ENCODE measurements around the gene USP36.
A peak's percentile ranks its signal among the peaks of the same experiment; 100 is the strongest.
"Not testable (repeated sequence)": the region's sequence is repeated elsewhere in the genome, so short reads cannot be mapped to it uniquely, and the experiment has no call there.

The USP36 gene

GRCh38 chr17:78766225-78766624 is 74.4 kb downstream of the USP36 start:
- DNase-seq (ENCODE audit: low spot score), result no peak

- no peak for DNase-seq (ENCODE audit: low spot score)
Measured at GRCh38 chr17:78765821-78766220, 74.8 kb downstream of the USP36 start.

GRCh38 chr17:78764871-78765270 is 75.7 kb downstream of the USP36 start:
- no peak for DNase-seq (ENCODE audit: low spot score)

- no peak for DNase-seq (ENCODE audit: low spot score)
Measured at GRCh38 chr17:78763561-78763960, 77.1 kb downstream of the USP36 start.

- DNase-seq (ENCODE audit: low spot score), result no peak
Measured at GRCh38 chr17:78761789-78762406, 78.7 kb downstream of the USP36 start.

- DNase-seq (ENCODE audit: low spot score), result no peak
Measured at GRCh38 chr17:78759969-78760352, 80.7 kb downstream of the USP36 start.

GRCh38 chr17:78759203-78759968 is 81.2 kb downstream of the USP36 start:
- DNase-seq (ENCODE audit: low spot score), result no peak

GRCh38 chr17:78753316-78754250 is 87.0 kb downstream of the USP36 start:
- DNase-seq (ENCODE audit: low spot score), result no peak

- no peak for DNase-seq (ENCODE audit: low spot score)
Measured at GRCh38 chr17:78751447-78752161, 89.0 kb downstream of the USP36 start.

- DNase-seq (ENCODE audit: low spot score), result not testable (repeated sequence)
Measured at GRCh38 chr17:78751000-78751399, 89.6 kb downstream of the USP36 start.

GRCh38 chr17:78748730-78749317 is 91.8 kb downstream of the USP36 start:
- DNase-seq (ENCODE audit: low spot score), result peak; percentile 22

GRCh38 chr17:78748048-78748729 is 92.4 kb downstream of the USP36 start:
- no peak for DNase-seq (ENCODE audit: low spot score)

GRCh38 chr17:78747488-78747887 is 93.1 kb downstream of the USP36 start:
- no peak for DNase-seq (ENCODE audit: low spot score)

GRCh38 chr17:78746949-78747269 is 93.7 kb downstream of the USP36 start:
- no peak for DNase-seq (ENCODE audit: low spot score)

GRCh38 chr17:78746263-78746948 is 94.2 kb downstream of the USP36 start:
- no peak for DNase-seq (ENCODE audit: low spot score)
